Fibroblast of villous mesenchyme (primary cell): ENCODE measurements around the gene FGFBP1. TPM values are rescaled to one million over a fixed set of nuclear protein-coding genes. Genes with fewer than 3 reads are reported as not detected.

ENCODE experiments used
- DNase-seq: peaks from one replicate; pipeline ENCODE4 v3.0.0-alpha.2; 2010; ENCODE audit warnings: low read depth
- H3K4me3 ChIP-seq: 2 replicates; pipeline ENCODE4 v1.5.1; 2011; ENCODE audit warnings: low read depth, mild to moderate bottlenecking, low read length
- total RNA-seq: library from RNA; depleted of rRNA; stranded (reverse); fragments of >200 nt; gene quantifications from 2 replicates; pipeline ENCODE4 v1.2.3, GENCODE V29; 2012
- TF ChIP-seq, protein P1 (sequence below): IDR thresholded peaks from 2 replicates; pipeline ENCODE4 v1.5.1; 2012; ENCODE audit warnings: low read depth, mild to moderate bottlenecking, low read length; ENCODE audit not compliant: insufficient read depth

FGFBP1 gene
- total RNA-seq, 1 donor = not detected

DNA sequence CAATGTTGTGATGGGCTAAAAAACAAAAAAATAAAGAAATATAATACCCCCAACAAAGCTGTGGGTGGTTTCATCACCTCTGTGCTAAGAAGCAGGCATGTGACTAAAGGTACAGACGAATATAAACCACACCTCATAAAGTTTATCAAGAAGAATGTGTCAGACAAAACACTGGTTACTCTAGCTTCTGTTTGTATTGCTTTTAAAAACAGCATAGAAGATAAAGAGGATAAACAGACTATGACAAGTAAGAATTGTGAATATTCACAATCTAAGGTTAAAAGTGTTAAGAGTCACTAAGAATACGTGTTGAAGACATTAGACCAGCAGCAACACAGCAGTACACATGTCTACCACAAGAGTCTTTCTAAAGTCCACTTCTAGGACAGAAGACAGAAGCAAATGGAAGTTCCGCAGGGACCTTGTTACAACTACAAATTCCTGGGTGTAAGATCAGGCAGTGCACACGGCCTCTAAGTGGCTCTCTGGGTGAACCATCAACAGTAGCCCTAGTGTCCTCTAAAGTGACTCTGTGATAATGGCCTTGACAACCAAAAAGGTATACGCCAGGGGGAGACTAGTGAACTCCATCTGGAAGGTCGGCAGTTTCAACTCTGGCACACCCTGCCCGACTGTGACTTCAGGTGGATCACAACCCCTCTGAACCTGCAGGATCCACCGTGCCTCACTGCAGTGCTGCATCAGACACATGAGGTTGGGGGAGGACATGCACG lies 32.7 kb upstream of the FGFBP1 start:
- no peak for DNase-seq
- TF ChIP-seq, protein P1, sequence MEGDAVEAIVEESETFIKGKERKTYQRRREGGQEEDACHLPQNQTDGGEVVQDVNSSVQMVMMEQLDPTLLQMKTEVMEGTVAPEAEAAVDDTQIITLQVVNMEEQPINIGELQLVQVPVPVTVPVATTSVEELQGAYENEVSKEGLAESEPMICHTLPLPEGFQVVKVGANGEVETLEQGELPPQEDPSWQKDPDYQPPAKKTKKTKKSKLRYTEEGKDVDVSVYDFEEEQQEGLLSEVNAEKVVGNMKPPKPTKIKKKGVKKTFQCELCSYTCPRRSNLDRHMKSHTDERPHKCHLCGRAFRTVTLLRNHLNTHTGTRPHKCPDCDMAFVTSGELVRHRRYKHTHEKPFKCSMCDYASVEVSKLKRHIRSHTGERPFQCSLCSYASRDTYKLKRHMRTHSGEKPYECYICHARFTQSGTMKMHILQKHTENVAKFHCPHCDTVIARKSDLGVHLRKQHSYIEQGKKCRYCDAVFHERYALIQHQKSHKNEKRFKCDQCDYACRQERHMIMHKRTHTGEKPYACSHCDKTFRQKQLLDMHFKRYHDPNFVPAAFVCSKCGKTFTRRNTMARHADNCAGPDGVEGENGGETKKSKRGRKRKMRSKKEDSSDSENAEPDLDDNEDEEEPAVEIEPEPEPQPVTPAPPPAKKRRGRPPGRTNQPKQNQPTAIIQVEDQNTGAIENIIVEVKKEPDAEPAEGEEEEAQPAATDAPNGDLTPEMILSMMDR = no peak
- no peak overlapping the region for H3K4me3 ChIP-seq

DNA sequence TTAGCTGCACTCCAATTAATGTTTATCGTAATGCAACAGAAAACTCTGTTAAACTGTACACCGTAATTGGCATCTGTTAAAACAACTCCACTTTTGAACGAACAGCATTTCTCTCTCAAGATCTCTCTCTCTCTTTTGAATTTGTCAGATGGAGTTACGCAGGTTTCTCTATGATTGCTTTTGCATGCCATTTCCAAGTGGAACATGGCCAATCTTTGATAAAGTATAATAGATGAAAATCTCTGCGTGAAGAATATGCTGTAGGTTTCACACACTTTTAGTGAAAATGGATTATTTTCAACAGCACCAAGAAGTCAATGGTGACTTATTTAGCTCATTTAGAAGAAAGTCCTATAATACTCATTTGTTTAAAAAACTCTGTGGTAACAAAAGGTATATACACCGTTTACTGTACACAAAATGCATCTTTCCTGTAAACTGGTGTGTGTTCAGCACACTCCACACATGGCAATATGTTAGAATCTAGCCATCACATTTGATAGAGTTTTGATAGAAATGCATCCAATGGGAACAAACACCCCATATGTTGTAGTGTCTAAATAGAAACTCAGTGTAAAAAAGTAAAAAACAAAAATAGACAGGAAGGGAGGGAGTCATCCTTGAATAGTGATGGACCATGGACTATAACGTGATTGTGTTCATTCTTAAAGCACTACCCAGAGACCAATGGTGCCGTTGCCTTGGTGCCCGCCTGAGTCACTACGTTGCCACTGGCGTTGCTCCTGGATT lies 30.2 kb upstream of the FGFBP1 start:
- TF ChIP-seq, protein P1 = no peak
- H3K4me3 ChIP-seq = no peak overlapping the region
- DNase-seq = no peak

DNA sequence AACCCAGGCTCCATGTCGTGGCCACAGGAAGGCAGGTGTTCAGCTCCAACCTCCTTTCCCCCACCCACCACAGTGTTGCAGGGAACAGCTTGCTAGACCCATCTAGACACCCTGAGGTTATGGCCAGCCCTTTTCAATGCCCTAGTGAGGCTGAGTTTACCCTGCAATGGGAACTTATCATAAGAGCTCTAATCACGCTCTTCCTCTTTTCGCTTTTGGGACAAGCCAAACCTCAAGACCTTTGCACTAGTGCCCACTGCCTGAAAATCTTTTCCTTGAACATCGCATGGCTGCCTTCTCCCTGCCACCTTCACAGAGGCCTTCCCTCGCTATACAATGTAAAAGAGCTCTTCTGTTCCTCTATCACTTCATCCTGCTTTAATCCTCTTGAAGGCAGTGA lies 26.8 kb upstream of the FGFBP1 start:
- H3K4me3 ChIP-seq = no peak overlapping the region
- DNase-seq = no peak
- TF ChIP-seq, protein P1 = no peak

DNA sequence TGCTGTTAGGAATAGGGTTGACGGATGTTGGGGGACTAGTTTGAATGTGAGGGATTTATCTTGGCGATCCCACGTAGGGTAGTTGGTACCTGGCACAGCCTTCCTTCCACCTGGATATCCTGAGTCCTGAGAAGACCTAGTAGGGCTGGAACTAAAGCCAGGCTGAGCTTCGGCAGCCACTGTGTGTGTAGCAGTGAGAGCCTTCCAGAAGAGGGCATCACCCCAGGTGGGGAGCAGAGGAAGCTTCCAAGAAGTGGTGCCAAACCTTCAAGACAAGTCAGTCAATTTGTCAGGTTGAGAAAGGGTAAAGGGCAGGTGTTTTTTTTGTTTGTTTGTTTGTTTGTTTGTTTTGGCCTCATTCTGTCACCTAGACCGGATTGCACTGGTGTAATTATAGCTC lies 25.6 kb upstream of the FGFBP1 start:
- TF ChIP-seq, protein P1 = no peak
- no peak for DNase-seq
- no peak overlapping the region for H3K4me3 ChIP-seq

DNA sequence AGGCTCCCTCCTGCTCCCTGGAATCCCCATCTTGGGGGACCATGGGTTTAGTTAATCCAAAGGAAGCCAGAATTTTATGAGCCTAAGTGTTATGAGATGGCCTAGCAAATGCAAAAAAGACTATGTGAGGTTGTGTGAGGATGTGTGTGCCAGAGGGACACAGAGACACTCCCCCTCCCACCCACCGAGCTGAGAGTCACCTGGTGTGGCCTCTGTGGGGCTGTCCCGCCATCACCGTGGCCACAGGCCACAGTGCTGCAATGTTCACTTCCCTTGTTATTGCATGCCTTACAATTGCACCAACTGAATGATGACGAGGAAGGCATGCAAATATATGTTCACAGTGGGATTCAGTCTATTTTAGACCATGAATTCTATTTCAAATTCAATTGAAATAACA lies 25.0 kb upstream of the FGFBP1 start:
- no peak overlapping the region for H3K4me3 ChIP-seq
- no peak for DNase-seq
- TF ChIP-seq, protein P1 = no peak

DNA sequence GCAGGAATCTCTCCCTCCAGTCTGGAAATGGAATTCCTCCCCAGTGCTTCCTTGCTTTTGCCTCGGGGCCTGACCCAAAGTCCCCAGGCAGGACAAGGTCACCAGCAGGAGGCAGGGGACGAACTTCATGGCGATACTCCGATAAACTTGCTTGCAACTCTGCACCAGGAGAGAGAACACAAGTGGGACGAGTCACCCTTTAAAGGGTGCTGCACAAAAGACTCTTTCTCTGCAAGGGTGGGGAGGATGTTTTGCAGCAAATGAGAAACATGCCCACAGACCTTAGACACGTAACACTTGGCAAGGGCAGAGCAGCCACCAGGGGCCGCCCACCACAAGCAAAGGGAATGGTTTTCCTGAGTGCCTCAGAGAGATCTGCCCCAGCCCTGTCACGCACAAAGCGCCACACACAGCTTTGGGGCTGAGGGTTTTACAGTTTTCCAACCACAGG lies 24.5 kb upstream of the FGFBP1 start, which contains the start of gene FGFBP2:
Gene FGFBP2, minus strand, starts transcription at position 175 of the 451 bp plus-strand sequence. Its CDS starts 46 bp downstream, at position 129.
- TF ChIP-seq, protein P1 = peak; percentile 64
- H3K4me3 ChIP-seq = no peak within 1 kb of the TSS
- peak; percentile 47 for DNase-seq
